GM12801 (cell line): ENCODE data around the gene CIB1.

ENCODE experiments used
- TF ChIP-seq, protein P1 (sequence below): IDR thresholded peaks from one replicate; pipeline ENCODE4 v1.5.1; 2011; ENCODE audit warnings: control low read depth; ENCODE audit not compliant: insufficient read length; ENCODE audit errors: extremely low read depth

The CIB1 gene

GRCh38 chr15:90233387-90234095 is at the start of gene CIB1:
Gene CIB1 (minus strand): TSS chr15:90233941. CDS start chr15:90233885, 56 bp downstream.
- TF ChIP-seq, protein P1, sequence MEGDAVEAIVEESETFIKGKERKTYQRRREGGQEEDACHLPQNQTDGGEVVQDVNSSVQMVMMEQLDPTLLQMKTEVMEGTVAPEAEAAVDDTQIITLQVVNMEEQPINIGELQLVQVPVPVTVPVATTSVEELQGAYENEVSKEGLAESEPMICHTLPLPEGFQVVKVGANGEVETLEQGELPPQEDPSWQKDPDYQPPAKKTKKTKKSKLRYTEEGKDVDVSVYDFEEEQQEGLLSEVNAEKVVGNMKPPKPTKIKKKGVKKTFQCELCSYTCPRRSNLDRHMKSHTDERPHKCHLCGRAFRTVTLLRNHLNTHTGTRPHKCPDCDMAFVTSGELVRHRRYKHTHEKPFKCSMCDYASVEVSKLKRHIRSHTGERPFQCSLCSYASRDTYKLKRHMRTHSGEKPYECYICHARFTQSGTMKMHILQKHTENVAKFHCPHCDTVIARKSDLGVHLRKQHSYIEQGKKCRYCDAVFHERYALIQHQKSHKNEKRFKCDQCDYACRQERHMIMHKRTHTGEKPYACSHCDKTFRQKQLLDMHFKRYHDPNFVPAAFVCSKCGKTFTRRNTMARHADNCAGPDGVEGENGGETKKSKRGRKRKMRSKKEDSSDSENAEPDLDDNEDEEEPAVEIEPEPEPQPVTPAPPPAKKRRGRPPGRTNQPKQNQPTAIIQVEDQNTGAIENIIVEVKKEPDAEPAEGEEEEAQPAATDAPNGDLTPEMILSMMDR: no peak

- TF ChIP-seq, protein P1: no peak
These were observed 37.9 kb upstream of the CIB1 start for GRCh38 chr15:90271459-90272166.

DNA sequence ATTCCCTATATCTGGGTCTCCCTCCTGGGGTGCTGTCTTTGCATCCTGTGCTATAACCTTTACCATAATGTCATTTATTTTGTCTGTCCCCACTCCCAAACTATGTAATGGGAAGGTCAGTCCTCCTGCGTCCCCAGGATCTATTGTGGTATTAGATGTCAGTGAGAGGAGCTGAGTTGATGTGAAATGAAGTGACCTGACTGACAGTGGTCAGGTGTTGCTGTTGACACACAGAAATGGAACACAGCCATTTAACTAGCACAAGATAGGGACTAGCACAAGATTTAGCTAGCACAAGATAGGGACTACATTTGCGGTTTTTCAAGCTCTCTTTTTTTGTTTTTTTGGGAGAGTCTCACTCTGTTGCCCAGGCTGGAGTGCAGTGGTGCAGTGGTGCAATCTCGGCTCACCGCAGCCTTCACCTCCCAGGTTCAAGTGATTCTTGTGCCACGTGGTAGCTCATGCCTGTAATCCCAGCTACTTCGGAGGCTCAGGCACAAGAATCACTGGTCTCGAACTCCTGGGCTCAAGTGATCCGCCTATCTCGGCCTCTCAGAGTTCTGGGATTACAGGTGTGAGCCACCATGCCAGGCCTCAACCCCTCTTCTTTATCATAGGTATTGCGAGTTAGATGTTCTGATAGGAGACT is 36.9 kb upstream of the CIB1 start:
- TF ChIP-seq, protein P1: no peak

DNA sequence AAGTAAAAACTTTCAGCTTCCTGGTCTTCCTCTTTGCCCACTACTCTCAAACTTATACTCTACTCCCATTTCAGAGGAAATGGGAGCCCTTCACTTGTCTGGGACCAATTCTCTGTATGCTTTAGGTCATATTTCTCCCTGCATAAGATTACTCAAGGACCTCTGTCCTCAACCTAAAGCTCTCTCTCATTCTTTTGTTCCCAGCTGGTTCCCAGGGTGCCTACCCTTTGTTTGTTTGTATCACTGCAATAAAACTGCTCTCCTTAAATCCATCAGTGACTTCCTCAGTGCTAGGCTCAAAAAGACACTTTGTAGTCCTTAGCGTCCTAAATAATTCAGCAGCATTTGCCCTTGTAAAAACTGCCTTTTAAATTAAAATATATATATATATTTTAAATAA is 34.7 kb upstream of the CIB1 start:
- TF ChIP-seq, protein P1: no peak

GRCh38 chr15:90266485-90266884 is 32.7 kb upstream of the CIB1 start:
- TF ChIP-seq, protein P1: no peak

- TF ChIP-seq, protein P1: no peak
These were observed 32.3 kb upstream of the CIB1 start for GRCh38 chr15:90266061-90266431.

DNA sequence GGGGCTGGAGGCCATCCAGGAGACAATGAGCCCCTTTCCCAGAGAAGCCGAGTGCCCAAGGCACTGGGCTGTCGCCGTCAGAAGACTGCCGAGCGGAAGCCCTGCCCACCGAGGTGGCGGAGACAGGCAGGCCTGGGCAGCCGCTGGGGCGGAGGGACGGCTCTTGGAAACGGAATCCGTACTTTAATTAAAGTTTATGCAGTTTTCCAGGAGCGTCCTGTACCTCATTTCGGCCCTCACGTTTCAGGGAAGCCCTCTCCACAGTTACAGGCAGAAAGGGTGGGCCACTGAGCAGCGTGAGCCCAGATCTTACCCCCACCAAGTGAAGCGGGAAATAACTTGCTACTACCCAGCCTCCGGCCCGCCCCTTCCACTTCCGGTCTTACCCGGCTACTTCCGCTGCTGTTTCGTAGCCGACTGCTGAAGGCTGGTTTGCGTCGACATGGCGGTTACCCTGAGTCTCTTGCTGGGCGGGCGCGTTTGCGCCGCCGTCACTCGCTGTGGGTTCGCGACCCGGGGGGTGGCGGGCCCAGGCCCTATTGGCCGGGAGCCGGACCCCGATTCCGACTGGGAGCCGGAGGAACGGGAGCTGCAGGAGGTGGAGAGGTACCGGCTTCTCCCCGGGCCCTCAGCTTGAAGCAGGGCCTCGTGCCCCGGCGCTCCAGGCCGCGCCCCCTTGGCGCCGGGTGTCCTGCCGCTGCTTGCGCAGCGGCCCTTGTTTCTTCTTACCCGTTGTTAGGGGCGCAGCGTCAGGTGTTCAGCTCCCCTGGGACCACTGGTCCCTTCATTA is 31.7 kb upstream of the CIB1 start, which contains the start of gene NGRN:
Gene NGRN, plus strand, starts transcription at position 402 of the 790 bp plus-strand sequence. Its CDS starts 41 bp downstream, at position 443.
- TF ChIP-seq, protein P1: no peak
